Mesendoderm (in vitro differentiated cells): ENCODE results near the gene TRIM7.

Experiments
- DNase-seq: peaks from one replicate; pipeline ENCODE4 v3.0.0; 2013
- H2AK5ac ChIP-seq: 2 replicates; pipeline ENCODE4 v1.6.1; 2013; ENCODE audit warnings: low read length, inconsistent platforms
- H2BK120ac ChIP-seq: 2 replicates; pipeline ENCODE4 v1.6.1; 2013; ENCODE audit warnings: low read depth, mild to moderate bottlenecking, low read length, moderate library complexity, mixed read lengths
- H2BK15ac ChIP-seq: replicated peaks from 2 replicates; pipeline ENCODE4 v1.6.1; 2013; ENCODE audit warnings: low read depth, mild to moderate bottlenecking, moderate library complexity
- H2BK5ac ChIP-seq: 2 replicates; pipeline ENCODE4 v1.6.1; 2013; ENCODE audit warnings: low read length, inconsistent platforms
- H3K18ac ChIP-seq: 2 replicates; pipeline ENCODE4 v1.6.1; 2013; ENCODE audit warnings: mild to moderate bottlenecking, low read length, mixed read lengths
- H3K23ac ChIP-seq: one replicate; pipeline ENCODE4 v1.6.1; 2013; ENCODE audit warnings: low read length
- H3K27ac ChIP-seq: 2 replicates; pipeline ENCODE4 v1.5.1; 2013; ENCODE audit warnings: low read depth, mild to moderate bottlenecking, inconsistent platforms, low read length, moderate library complexity
- H3K27me3 ChIP-seq: 2 replicates; pipeline ENCODE4 v1.6.1; 2013; ENCODE audit warnings: low read length, control low read depth, mild to moderate bottlenecking, inconsistent platforms; ENCODE audit not compliant: insufficient read depth, poor library complexity
- H3K36me3 ChIP-seq: 2 replicates; pipeline ENCODE4 v1.6.1; 2013; ENCODE audit warnings: low read length, inconsistent platforms; ENCODE audit not compliant: control insufficient read depth, insufficient read depth
- H3K4ac ChIP-seq: one replicate; pipeline ENCODE4 v1.6.1; 2013; ENCODE audit warnings: low read depth, mild to moderate bottlenecking, low read length, moderate library complexity
- H3K4me1 ChIP-seq: 2 replicates; pipeline ENCODE4 v1.6.1; 2013; ENCODE audit warnings: low read depth, low read length, inconsistent platforms; ENCODE audit not compliant: control insufficient read depth
- H3K4me2 ChIP-seq: 2 replicates; pipeline ENCODE4 v1.6.1; 2013; ENCODE audit warnings: low read length
- H3K4me3 ChIP-seq: 2 replicates; pipeline ENCODE4 v1.5.1; 2013; ENCODE audit warnings: mild to moderate bottlenecking, low read length
- H3K56ac ChIP-seq: one replicate; pipeline ENCODE4 v1.6.1; 2013; ENCODE audit warnings: low read length
- H3K79me1 ChIP-seq: 2 replicates; pipeline ENCODE4 v1.6.1; 2013; ENCODE audit warnings: low read length, inconsistent platforms
- H3K79me2 ChIP-seq: 2 replicates; pipeline ENCODE4 v1.6.1; 2013; ENCODE audit warnings: mild to moderate bottlenecking, low read length; ENCODE audit not compliant: control insufficient read depth, insufficient read depth
- H3K9ac ChIP-seq: 2 replicates; pipeline ENCODE4 v1.6.1; 2013; ENCODE audit warnings: low read length, inconsistent platforms
- H4K5ac ChIP-seq: one replicate; pipeline ENCODE4 v1.6.1; 2013; ENCODE audit warnings: low read length
- H4K8ac ChIP-seq: one replicate; pipeline ENCODE4 v1.6.1; 2013; ENCODE audit warnings: low read depth, mild to moderate bottlenecking, control low read depth, low read length, moderate library complexity
- WGBS: extraction: QIAGEN DNeasy Blood & Tissue Kit; methylation state at CpG from one replicate; pipeline ENCODE4 v1.1.7; 2013; ENCODE audit warnings: low lambda C conversion rate, missing lambda C conversion rate; ENCODE audit not compliant: insufficient coverage; ENCODE audit errors: extremely low coverage; 5-methylcytosine and 5-hydroxymethylcytosine counted together

Gene TRIM7

DNA sequence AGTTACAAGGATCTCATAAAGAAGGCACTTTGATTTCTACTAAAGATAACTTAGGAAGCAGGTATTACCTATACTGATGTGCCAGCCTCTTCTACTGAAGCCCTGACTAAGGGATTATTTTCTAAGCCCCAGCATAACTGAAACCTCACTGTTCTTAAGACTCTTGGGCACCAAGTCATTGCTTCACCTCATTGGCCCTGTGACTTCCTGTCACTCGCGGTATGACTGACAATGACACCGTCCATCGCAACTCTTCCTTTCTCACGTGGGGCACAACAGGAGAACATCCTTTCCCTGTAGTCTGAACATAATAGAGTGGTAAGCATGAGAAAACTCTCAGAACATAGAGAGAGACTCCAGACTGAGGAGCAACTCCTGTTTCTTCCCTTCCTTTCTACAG, 51.2 kb downstream of the TRIM7 start:
- no peak overlapping the region for H3K4me3 ChIP-seq
- no peaks in the 10 kb centered on the region for H3K27me3 ChIP-seq
- H3K56ac ChIP-seq, result no peak overlapping the region
- H3K27ac ChIP-seq, result no peak overlapping the region
- H3K79me1 ChIP-seq, result no peaks in the 10 kb centered on the region
- H3K23ac ChIP-seq, result no peak overlapping the region
- no peak for DNase-seq
- H3K4me2 ChIP-seq, result no peak overlapping the region
- no peak overlapping the region for H2BK120ac ChIP-seq
- no peak overlapping the region for H2AK5ac ChIP-seq
- no CpG with 5 or more reads among the region's 5 CpGs for WGBS
- H3K9ac ChIP-seq, result no peak overlapping the region
- H2BK5ac ChIP-seq, result no peak overlapping the region
- no peak overlapping the region for H2BK15ac ChIP-seq
- no peak overlapping the region for H3K4ac ChIP-seq
- no peaks in the 10 kb centered on the region for H3K79me2 ChIP-seq
- no peaks in the 10 kb centered on the region for H3K36me3 ChIP-seq
- no peak overlapping the region for H3K18ac ChIP-seq
- H3K4me1 ChIP-seq, result no peaks in the 10 kb centered on the region
- H4K5ac ChIP-seq, result no peak overlapping the region
- no peak overlapping the region for H4K8ac ChIP-seq

GRCh38 chr5:181152406-181152805, 52.6 kb downstream of the TRIM7 start:
- no peak overlapping the region for H3K4ac ChIP-seq
- no peak overlapping the region for H3K27ac ChIP-seq
- H3K9ac ChIP-seq, result no peak overlapping the region
- H4K8ac ChIP-seq, result no peak overlapping the region
- H2BK120ac ChIP-seq, result no peak overlapping the region
- H4K5ac ChIP-seq, result no peak overlapping the region
- H3K79me1 ChIP-seq, result no peaks in the 10 kb centered on the region
- H3K4me1 ChIP-seq, result no peaks in the 10 kb centered on the region
- no peak overlapping the region for H3K18ac ChIP-seq
- no peak for DNase-seq
- H3K4me3 ChIP-seq, result no peak overlapping the region
- no CpG with 5 or more reads among the region's 9 CpGs for WGBS
- no peak overlapping the region for H2BK5ac ChIP-seq
- no peaks in the 10 kb centered on the region for H3K79me2 ChIP-seq
- H3K27me3 ChIP-seq, result no peaks in the 10 kb centered on the region
- H2BK15ac ChIP-seq, result no peak overlapping the region
- no peak overlapping the region for H3K23ac ChIP-seq
- H2AK5ac ChIP-seq, result no peak overlapping the region
- no peaks in the 10 kb centered on the region for H3K36me3 ChIP-seq
- no peak overlapping the region for H3K56ac ChIP-seq
- H3K4me2 ChIP-seq, result no peak overlapping the region

DNA sequence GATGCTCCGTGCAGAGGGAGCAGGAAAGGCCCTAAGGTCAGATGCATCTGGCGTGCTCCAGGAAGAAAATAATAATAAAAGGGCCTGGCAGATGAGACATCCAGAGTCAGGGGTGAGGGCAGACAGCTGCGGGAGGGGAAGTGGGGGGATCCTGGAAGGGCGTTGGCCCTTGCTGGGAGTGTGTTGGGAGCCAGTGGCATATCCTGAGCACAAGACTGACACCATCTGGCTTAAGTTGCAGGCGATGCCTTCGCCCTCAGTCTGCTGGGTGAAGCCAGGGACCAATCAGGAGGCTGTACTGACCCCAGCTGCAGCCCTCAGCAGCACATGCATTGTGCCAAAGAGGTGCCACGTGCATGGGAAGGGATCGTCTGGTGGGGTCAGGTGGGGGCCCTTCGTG, 53.9 kb downstream of the TRIM7 start:
- Histone ChIP-seq H3K18ac (no peak overlapping the region), H3K79me1 (no peaks in the 10 kb centered on the region), H3K4me3 (no peak overlapping the region), H3K4ac (no peak overlapping the region), H3K4me1 (no peaks in the 10 kb centered on the region), H3K79me2 (no peaks in the 10 kb centered on the region), H3K4me2 (no peak overlapping the region), H4K8ac (no peak overlapping the region), H3K27ac (no peak overlapping the region), H2BK120ac (no peak overlapping the region), H3K23ac (no peak overlapping the region), H3K56ac (no peak overlapping the region), H3K9ac (no peak overlapping the region), H4K5ac (no peak overlapping the region), H2BK15ac (no peak overlapping the region), H2BK5ac (no peak overlapping the region), H3K27me3 (no peaks in the 10 kb centered on the region), H3K36me3 (no peaks in the 10 kb centered on the region), H2AK5ac (no peak overlapping the region)
- WGBS, result no CpG with 5 or more reads among the region's 9 CpGs
- DNase-seq, result peak; percentile 40

GRCh38 chr5:181149806-181150733, 54.9 kb downstream of the TRIM7 start:
- Histone ChIP-seq H3K79me2 (no peaks in the 10 kb centered on the region), H3K4me1 (no peaks in the 10 kb centered on the region), H3K9ac (no peak overlapping the region), H2AK5ac (no peak overlapping the region), H3K56ac (no peak overlapping the region), H3K27ac (no peak overlapping the region), H2BK15ac (no peak overlapping the region), H3K4me2 (no peak overlapping the region), H2BK5ac (no peak overlapping the region), H2BK120ac (no peak overlapping the region), H3K4ac (no peak overlapping the region), H3K4me3 (no peak overlapping the region), H3K18ac (no peak overlapping the region), H3K27me3 (no peaks in the 10 kb centered on the region), H3K36me3 (no peaks in the 10 kb centered on the region), H3K79me1 (no peaks in the 10 kb centered on the region), H4K8ac (no peak overlapping the region), H3K23ac (no peak overlapping the region), H4K5ac (no peak overlapping the region)
- DNase-seq, result no peak
- no CpG with 5 or more reads among the region's 14 CpGs for WGBS

GRCh38 chr5:181149355-181149754, 55.6 kb downstream of the TRIM7 start:
- no peak overlapping the region for H4K8ac ChIP-seq
- no peaks in the 10 kb centered on the region for H3K36me3 ChIP-seq
- no peak for DNase-seq

More at GRCh38 chr5:181149355-181149754, 55.6 kb downstream of the TRIM7 start:
- no peak overlapping the region for H3K56ac ChIP-seq
- no peak overlapping the region for H4K5ac ChIP-seq
- no peaks in the 10 kb centered on the region for H3K27me3 ChIP-seq
- H3K18ac ChIP-seq, result no peak overlapping the region
- no peak overlapping the region for H2BK120ac ChIP-seq
- no peak overlapping the region for H3K4ac ChIP-seq
- H3K79me1 ChIP-seq, result no peaks in the 10 kb centered on the region
- H3K4me2 ChIP-seq, result no peak overlapping the region
- H3K4me1 ChIP-seq, result no peaks in the 10 kb centered on the region
- no peak overlapping the region for H3K27ac ChIP-seq
- no peaks in the 10 kb centered on the region for H3K79me2 ChIP-seq
- H2BK5ac ChIP-seq, result no peak overlapping the region
- no peak overlapping the region for H3K9ac ChIP-seq
- H2BK15ac ChIP-seq, result no peak overlapping the region
- no peak overlapping the region for H3K4me3 ChIP-seq
- no peak overlapping the region for H3K23ac ChIP-seq
- WGBS, result no CpG with 5 or more reads among the region's 6 CpGs
- no peak overlapping the region for H2AK5ac ChIP-seq
